ENCODE data around the gene FRMPD1. TPM values are rescaled to one million over a fixed set of nuclear protein-coding genes. Genes with fewer than 3 reads are reported as not detected.

The FRMPD1 gene
- total RNA-seq, 1 experiment from 2014 or later: not detected

DNA sequence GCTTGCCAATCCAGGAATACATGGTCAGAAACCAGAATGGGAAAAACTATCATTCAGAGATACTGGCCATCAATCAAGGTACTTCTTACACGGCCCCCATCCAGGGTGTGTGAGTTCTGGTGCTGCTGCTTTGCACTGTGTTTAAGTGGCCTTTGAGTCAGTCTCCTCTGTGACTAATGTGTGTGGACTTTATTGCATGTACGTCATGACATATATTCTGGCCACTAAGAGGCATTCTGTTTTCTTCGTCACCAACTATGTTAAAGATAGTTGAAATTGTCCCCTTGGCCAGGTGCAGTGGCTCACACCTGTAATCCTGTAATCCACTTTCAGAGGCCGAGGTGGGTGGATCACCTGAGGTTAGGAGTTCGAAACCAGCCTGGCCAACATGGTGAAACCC lies 125.6 kb downstream of the FRMPD1 start:
- DNase-seq (ENCODE audit: low read depth): no peak

DNA sequence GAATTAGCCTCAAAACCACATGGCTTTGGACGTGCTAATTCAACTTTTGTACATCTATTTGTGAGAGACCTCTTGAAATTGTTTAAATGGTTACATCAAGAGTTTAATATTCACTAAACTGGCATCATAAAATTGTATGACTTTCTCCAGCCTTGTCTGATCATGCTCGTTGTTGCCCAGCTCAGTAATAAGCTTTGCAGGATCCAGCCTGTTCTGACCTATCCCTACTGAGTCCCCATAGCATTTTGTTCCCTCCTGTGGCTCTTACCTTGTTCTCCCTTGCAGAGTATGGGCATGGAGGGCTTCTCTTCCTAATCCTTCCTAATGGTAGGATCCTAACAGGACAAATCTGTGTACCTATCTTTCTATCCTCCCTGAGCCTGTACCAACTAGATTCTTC lies 127.8 kb downstream of the FRMPD1 start:
- DNase-seq (ENCODE audit: low read depth): no peak

DNA sequence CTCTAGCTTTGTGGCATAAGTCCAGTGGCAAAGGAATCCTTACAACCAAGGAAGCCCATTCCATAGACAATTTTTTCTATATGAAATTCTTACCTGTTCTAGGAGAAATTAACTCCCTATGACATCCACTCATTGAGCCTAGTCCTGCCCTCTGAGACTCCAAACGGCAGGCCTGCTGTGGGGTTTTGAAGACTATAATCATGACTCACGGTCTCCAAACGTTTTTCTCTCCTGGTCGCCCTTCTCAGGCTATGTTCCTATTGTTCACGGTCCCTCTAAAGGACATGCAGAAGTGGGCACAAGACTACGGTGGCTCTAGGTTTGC lies 133.5 kb downstream of the FRMPD1 start:
- no peak for DNase-seq (ENCODE audit: low read depth)

DNA sequence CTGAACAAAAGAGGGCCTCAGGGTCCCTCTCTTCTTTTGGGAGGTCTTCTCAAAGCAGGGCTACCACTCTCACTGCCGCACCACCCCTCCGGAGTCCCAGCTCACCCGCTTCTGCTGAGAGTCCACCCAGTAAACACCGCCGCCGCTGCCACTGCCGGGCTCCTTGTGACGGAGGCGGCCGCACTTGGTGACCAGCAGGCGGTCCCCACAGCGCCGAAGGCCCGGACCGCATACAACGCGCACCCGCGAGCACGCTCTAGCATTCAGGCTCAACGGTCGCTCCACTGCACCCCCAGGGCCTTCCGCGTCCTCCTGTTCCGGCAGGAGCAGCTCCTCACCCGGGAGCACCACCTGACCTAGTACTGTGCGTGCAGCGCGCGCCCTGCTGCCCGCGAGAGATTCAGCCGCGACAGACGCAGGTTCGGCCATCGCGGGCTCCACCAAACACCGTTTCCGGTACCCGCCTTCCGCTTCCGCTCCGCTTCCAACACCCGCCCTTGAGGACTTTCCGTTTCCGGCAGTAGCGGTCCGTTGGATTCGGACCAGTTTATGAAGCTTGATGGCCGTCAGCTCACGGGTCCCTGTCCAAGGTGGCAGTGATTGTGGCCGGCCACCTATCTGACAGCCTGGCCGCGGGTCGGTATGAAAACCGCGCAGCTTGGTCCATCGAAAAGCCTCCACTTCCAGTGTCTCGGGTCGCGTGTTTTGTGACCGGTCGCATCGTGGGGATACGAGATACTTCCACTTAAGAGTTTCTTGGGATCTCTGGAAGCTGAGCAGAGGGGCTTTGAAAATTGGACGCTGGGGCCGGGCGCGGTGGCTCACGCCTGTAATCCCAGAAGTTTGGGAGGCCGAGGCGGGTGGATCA lies 134.1 kb downstream of the FRMPD1 start, which contains the start of gene EXOSC3:
TSS of gene EXOSC3 (minus strand) at position 449 of the 868 bp plus-strand sequence. CDS start at position 429, 20 bp downstream.
- DNase-seq (ENCODE audit: low read depth): peak; percentile 91

DNA sequence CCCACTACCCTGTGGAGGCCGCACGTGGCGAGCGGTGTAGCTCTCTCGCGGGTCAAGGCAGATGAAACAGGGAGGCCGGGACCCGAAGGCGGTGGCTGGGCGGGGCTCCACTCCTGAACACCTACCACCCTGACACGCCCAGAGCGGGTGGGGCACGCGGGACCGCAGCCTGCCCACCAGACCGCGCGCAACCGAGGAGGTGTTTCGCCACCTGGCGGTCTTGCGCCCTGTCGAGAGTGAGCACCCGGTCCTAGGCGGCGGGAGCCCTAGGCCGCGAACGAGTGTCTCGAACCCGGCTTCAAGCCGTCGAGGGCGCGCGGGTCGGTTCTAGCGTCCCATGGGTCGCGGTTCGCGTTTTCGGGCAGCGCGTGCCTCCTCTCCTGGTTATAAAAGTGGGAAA lies 136.3 kb downstream of the FRMPD1 start:
- DNase-seq (ENCODE audit: low read depth): no peak

DNA sequence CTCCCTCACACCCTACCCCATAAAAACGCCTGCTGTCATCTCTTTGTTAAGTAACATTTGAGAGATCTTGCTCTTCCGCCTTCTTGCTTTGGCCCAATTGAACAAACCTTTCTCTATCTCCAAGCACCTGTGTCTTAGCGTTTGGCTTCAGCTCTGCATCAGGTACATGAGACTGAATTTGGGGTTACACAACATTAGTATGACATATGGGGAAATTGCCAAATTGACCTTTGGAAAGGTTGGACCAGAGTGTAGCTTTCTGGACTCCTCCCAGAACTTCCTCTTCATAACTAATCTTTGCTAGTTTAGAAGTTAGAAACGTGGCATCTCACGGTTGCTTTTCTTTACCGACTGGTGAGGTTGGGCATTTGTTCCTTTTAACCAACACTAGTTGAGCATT lies 137.6 kb downstream of the FRMPD1 start:
- no peak for DNase-seq (ENCODE audit: low read depth)

DNA sequence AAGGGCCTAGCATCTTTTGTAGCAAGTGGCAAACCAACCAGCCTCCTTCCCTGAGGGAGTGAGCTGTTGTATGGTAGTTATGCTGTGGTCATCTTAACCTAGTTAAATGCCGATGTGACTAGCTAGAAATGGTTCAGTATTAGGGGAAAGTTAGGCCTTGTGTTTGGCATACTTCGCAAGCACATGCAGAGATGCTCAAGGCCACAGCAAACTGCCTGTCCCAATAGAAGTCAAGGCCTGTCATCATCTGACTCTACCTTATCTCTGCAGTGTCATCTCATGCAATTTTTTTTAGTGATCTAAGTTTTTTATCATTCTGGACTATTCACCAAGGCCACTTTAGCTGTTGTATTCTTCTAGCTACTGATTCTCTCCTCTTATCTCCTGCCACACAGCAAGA lies 139.3 kb downstream of the FRMPD1 start:
- DNase-seq (ENCODE audit: low read depth): no peak

DNA sequence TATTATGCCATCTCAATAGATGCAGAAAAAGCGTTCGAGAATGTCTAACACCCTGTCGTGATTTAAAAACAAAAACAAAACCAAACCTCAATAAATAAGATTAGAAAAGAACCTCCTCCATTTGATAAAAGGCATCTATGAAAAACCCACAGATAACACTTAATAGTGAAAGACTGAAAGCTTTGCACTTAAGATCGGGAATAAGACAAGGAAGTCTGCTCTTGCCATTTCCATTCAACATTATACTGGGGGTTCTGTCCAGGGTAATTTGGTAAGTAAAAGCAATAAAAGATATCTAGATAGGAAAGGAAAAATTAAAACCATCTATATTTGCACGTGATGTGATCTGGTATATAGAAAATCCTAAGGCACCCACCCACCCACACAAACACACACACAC lies 141.4 kb downstream of the FRMPD1 start:
- DNase-seq (ENCODE audit: low read depth): no peak

DNA sequence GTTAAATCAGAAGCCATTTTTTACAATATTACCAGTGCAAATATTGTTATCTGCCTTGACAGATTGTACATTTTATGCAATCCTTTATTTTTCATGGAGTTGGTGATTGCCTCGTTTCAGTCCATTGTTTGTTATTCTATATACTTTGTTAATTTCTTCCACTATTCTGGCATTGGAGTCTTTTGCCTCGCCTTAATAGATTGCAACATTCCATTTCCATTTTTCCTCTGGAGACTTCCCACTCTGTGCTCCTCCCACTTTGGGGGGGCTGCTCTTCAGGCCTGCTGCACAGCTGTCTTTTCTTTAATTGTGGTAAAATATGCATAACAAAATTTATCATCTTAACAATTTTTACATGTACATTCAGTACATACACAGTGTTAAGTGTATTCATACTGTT lies 145.5 kb downstream of the FRMPD1 start:
- no peak for DNase-seq (ENCODE audit: low read depth)

Other genes with a start within 250 kb of the FRMPD1 start
- gene GRHPR, start 228.3 kb upstream of the FRMPD1 start, total RNA-seq (2014; rRNA removed; shearing (Covaris generic)): 129 and 139 TPM in 2 replicates
- 9.7 and 12.0 TPM in 2 replicates for gene ZBTB5, start 185.5 kb upstream of the FRMPD1 start, total RNA-seq (2014; rRNA removed; shearing (Covaris generic))
- 30.3 and 31.7 TPM in 2 replicates for gene POLR1E, start 165.0 kb upstream of the FRMPD1 start, total RNA-seq (2014; rRNA removed; shearing (Covaris generic))
- gene FBXO10, start 74.6 kb upstream of the FRMPD1 start, total RNA-seq (2014; rRNA removed; shearing (Covaris generic)): 2.6 and 7.2 TPM in 2 replicates
- 265 and 292 TPM in 2 replicates for gene TOMM5, start 58.4 kb upstream of the FRMPD1 start, total RNA-seq (2014; rRNA removed; shearing (Covaris generic))
- 1.7 and 2.0 TPM in 2 replicates for gene TRMT10B, start 102.9 kb downstream of the FRMPD1 start, total RNA-seq (2014; rRNA removed; shearing (Covaris generic))
- 73.7 and 74.3 TPM in 2 replicates for gene EXOSC3, start 134.1 kb downstream of the FRMPD1 start, total RNA-seq (2014; rRNA removed; shearing (Covaris generic))
- 17.9 and 19.9 TPM in 2 replicates for gene DCAF10, start 149.8 kb downstream of the FRMPD1 start, total RNA-seq (2014; rRNA removed; shearing (Covaris generic))

All from RPMI7951 (cell line).